ENCODE data around the gene SIPA1.

DNA sequence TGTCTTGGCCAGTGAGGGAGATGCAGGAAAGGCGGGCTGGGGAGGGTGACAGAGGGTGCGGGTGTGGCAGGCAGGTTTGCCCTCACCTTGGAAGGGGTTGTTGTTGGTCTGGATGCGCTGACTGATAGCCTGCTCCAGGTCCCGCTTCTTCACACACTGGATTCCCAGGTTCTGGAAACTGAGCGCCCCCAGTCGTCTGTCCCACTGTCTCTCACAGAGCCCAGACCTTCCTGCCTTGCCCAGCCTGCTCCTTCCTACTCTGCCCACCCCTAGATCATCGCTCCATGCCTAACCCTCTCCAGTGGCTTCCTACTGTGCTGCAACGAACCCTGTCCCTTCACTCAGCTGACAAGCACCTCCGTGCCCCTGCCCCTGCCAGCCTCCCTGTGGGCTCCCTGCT, 22.1 kb downstream of the SIPA1 start:
- TF ChIP-seq, protein P1, sequence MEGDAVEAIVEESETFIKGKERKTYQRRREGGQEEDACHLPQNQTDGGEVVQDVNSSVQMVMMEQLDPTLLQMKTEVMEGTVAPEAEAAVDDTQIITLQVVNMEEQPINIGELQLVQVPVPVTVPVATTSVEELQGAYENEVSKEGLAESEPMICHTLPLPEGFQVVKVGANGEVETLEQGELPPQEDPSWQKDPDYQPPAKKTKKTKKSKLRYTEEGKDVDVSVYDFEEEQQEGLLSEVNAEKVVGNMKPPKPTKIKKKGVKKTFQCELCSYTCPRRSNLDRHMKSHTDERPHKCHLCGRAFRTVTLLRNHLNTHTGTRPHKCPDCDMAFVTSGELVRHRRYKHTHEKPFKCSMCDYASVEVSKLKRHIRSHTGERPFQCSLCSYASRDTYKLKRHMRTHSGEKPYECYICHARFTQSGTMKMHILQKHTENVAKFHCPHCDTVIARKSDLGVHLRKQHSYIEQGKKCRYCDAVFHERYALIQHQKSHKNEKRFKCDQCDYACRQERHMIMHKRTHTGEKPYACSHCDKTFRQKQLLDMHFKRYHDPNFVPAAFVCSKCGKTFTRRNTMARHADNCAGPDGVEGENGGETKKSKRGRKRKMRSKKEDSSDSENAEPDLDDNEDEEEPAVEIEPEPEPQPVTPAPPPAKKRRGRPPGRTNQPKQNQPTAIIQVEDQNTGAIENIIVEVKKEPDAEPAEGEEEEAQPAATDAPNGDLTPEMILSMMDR (IDR thresholded peaks at IDR 0.05) = no peak
- TF ChIP-seq POLR2A (IDR thresholded peaks at IDR 0.05) = no peak

All from Peyer's patch (tissue), 4 donors.